H1 (cell line): ENCODE results near the gene CFAP61. TPM values are rescaled to one million over a fixed set of nuclear protein-coding genes. Genes with fewer than 3 reads are reported as not detected.

Source experiments
- BACH1 ChIP-seq: IDR thresholded peaks from 2 replicates; pipeline ENCODE4 v1.6.1; 2012; ENCODE audit warnings: low read length, improper control_type of control experiment
- CTBP2 ChIP-seq: IDR thresholded peaks from 2 replicates; pipeline ENCODE4 v1.7.0; 2011; ENCODE audit warnings: borderline replicate concordance, mild to moderate bottlenecking, moderate library complexity, mixed read lengths, low read length; ENCODE audit not compliant: insufficient read depth, insufficient read length
- JUN ChIP-seq: IDR thresholded peaks from 2 replicates; pipeline ENCODE4 v1.6.1; 2011; ENCODE audit warnings: low read depth, mild to moderate bottlenecking, improper control_type of control experiment, low read length
- POLR2AphosphoS5 ChIP-seq: IDR thresholded peaks from 2 replicates; pipeline ENCODE4 v1.6.1; 2011; ENCODE audit warnings: low read depth, low read length
- RFX5 ChIP-seq: IDR thresholded peaks from 2 replicates; pipeline ENCODE4 v1.6.1; 2011; ENCODE audit warnings: low read depth, low read length, improper control_type of control experiment, borderline replicate concordance
- SIN3A ChIP-seq, 2 experiments: IDR thresholded peaks in 1 of 2; conservative IDR thresholded peaks in 1 of 2; 2 replicates each; pipeline ENCODE4 v1.6.1; 2011 to 2012; ENCODE audit warnings: low read length in 2 of 2, improper control_type of control experiment in 1 of 2, low read depth in 1 of 2, mild to moderate bottlenecking in 1 of 2
- SIX5 ChIP-seq: IDR thresholded peaks from 2 replicates; pipeline ENCODE4 v1.6.1; 2011; ENCODE audit warnings: mild to moderate bottlenecking, low read depth, low read length
- SRF ChIP-seq: IDR thresholded peaks from 2 replicates; pipeline ENCODE4 v1.6.1; 2011; ENCODE audit warnings: mild to moderate bottlenecking, low read depth, low read length, moderate library complexity
- TBP ChIP-seq: IDR thresholded peaks from 2 replicates; pipeline ENCODE4 v1.6.1; 2011; ENCODE audit warnings: low read depth, low read length, improper control_type of control experiment
- TEAD4 ChIP-seq: IDR thresholded peaks from 2 replicates; pipeline ENCODE4 v1.6.1; 2012; ENCODE audit warnings: low read depth, low read length, inconsistent platforms, mixed read lengths
- polyA plus RNA-seq, 7 experiments: library from polyadenylated mRNA; depleted of rRNA in 3 of 7; stranded (reverse) in 5 of 7; unstranded in 2 of 7; fragments of >200 nt in 5 of 7; fragments of 200-250 nt in 2 of 7; gene quantifications; 1 replicate in 5 of 7; 2 replicates in 1 of 7; 4 replicates in 1 of 7; pipeline versions ENCODE4 v1.2.1 to v1.2.3, GENCODE V29; 2011 to 2013; ENCODE audit warnings: missing spikeins in 2 of 7, mixed read lengths in 2 of 7
- total RNA-seq: library from RNA; stranded (reverse); fragmentation: NEBNext Ultra II Directional; extraction: Animal tissue kit (Norgen Biotek cat#: 25700); gene quantifications from 2 replicates; pipeline ENCODE4 v1.2.1, GENCODE V29; 2021
- TF ChIP-seq, protein P1 (sequence below): fragments of 300-600 bp; sonication (generic); IDR thresholded peaks from 2 replicates; pipeline ENCODE4 v1.7.1; 2012; ENCODE audit warnings: low read length, moderate library complexity, mild to moderate bottlenecking, inconsistent platforms; ENCODE audit not compliant: insufficient replicate concordance
- TF ChIP-seq, protein P2 (sequence below): IDR thresholded peaks from 2 replicates; pipeline ENCODE4 v1.6.1; 2012; ENCODE audit warnings: inconsistent platforms

Gene CFAP61
- total and polyA plus RNA-seq, 2 of the 8 experiments (the other 6 are each of a cell fraction or from before 2014, with no cell fraction given), result 0.29 to 0.61 TPM

DNA sequence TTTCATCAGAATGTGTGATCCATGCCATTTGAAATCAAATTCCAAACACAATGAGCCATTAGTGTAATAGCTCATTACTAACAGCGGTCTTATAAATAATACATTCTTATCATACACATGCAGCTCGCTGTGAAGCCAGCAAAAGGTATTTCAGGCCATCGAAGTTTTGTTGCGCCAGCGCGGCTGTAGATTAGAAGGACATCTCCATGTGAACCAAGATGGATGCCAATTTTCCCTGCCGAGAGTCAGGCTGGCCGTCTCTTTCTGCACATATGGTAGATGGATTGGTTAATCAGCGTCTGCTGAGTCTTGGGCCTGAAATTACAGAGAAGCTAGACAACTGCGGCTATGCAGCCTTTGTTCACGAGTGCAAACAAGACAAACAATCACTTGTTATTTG, 44.1 kb downstream of the CFAP61 start (continued):
- TF ChIP-seq, protein P1, sequence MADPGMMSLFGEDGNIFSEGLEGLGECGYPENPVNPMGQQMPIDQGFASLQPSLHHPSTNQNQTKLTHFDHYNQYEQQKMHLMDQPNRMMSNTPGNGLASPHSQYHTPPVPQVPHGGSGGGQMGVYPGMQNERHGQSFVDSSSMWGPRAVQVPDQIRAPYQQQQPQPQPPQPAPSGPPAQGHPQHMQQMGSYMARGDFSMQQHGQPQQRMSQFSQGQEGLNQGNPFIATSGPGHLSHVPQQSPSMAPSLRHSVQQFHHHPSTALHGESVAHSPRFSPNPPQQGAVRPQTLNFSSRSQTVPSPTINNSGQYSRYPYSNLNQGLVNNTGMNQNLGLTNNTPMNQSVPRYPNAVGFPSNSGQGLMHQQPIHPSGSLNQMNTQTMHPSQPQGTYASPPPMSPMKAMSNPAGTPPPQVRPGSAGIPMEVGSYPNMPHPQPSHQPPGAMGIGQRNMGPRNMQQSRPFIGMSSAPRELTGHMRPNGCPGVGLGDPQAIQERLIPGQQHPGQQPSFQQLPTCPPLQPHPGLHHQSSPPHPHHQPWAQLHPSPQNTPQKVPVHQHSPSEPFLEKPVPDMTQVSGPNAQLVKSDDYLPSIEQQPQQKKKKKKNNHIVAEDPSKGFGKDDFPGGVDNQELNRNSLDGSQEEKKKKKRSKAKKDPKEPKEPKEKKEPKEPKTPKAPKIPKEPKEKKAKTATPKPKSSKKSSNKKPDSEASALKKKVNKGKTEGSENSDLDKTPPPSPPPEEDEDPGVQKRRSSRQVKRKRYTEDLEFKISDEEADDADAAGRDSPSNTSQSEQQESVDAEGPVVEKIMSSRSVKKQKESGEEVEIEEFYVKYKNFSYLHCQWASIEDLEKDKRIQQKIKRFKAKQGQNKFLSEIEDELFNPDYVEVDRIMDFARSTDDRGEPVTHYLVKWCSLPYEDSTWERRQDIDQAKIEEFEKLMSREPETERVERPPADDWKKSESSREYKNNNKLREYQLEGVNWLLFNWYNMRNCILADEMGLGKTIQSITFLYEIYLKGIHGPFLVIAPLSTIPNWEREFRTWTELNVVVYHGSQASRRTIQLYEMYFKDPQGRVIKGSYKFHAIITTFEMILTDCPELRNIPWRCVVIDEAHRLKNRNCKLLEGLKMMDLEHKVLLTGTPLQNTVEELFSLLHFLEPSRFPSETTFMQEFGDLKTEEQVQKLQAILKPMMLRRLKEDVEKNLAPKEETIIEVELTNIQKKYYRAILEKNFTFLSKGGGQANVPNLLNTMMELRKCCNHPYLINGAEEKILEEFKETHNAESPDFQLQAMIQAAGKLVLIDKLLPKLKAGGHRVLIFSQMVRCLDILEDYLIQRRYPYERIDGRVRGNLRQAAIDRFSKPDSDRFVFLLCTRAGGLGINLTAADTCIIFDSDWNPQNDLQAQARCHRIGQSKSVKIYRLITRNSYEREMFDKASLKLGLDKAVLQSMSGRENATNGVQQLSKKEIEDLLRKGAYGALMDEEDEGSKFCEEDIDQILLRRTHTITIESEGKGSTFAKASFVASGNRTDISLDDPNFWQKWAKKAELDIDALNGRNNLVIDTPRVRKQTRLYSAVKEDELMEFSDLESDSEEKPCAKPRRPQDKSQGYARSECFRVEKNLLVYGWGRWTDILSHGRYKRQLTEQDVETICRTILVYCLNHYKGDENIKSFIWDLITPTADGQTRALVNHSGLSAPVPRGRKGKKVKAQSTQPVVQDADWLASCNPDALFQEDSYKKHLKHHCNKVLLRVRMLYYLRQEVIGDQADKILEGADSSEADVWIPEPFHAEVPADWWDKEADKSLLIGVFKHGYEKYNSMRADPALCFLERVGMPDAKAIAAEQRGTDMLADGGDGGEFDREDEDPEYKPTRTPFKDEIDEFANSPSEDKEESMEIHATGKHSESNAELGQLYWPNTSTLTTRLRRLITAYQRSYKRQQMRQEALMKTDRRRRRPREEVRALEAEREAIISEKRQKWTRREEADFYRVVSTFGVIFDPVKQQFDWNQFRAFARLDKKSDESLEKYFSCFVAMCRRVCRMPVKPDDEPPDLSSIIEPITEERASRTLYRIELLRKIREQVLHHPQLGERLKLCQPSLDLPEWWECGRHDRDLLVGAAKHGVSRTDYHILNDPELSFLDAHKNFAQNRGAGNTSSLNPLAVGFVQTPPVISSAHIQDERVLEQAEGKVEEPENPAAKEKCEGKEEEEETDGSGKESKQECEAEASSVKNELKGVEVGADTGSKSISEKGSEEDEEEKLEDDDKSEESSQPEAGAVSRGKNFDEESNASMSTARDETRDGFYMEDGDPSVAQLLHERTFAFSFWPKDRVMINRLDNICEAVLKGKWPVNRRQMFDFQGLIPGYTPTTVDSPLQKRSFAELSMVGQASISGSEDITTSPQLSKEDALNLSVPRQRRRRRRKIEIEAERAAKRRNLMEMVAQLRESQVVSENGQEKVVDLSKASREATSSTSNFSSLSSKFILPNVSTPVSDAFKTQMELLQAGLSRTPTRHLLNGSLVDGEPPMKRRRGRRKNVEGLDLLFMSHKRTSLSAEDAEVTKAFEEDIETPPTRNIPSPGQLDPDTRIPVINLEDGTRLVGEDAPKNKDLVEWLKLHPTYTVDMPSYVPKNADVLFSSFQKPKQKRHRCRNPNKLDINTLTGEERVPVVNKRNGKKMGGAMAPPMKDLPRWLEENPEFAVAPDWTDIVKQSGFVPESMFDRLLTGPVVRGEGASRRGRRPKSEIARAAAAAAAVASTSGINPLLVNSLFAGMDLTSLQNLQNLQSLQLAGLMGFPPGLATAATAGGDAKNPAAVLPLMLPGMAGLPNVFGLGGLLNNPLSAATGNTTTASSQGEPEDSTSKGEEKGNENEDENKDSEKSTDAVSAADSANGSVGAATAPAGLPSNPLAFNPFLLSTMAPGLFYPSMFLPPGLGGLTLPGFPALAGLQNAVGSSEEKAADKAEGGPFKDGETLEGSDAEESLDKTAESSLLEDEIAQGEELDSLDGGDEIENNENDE, result no peak
- TF ChIP-seq SIX5 (no peak), POLR2AphosphoS5 (no peak), JUN (no peak), SRF (no peak), CTBP2 (no peak), BACH1 (no peak), SIN3A (conservative IDR thresholded peaks at IDR 0.05 in 1 of 2, IDR thresholded peaks at IDR 0.05 in 1 of 2; ENCODE audit: low read depth in 1 of 2, low read length in 2 of 2) (no peak), RFX5 (no peak), TBP (no peak), TEAD4 (no peak)
- TF ChIP-seq, protein P2, sequence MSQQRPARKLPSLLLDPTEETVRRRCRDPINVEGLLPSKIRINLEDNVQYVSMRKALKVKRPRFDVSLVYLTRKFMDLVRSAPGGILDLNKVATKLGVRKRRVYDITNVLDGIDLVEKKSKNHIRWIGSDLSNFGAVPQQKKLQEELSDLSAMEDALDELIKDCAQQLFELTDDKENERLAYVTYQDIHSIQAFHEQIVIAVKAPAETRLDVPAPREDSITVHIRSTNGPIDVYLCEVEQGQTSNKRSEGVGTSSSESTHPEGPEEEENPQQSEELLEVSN, result no peak
